PC-3 (cell line): ENCODE data around the gene GK.

Source experiments
- EZH2 ChIP-seq: fragments of 300-600 bp; sonication (generic); IDR thresholded peaks from one replicate; pipeline ENCODE4 v1.6.1; 2017; ENCODE audit warnings: antibody characterized with exemption, mild to moderate bottlenecking, low read length; ENCODE audit not compliant: unreplicated experiment
- EZH2phosphoT487 ChIP-seq: fragments of 300-600 bp; sonication (generic); IDR thresholded peaks from 2 replicates; pipeline ENCODE4 v1.6.1; 2018; ENCODE audit warnings: mild to moderate bottlenecking, antibody characterized with exemption, low read length, borderline replicate concordance

- TF ChIP-seq EZH2 (no peak), EZH2phosphoT487 (no peak)
These were observed 53.1 kb downstream of the GK start for GRCh38 chrX:30706216-30706775.
